CD4-positive, CD25-positive, alpha-beta regulatory T cell (primary cell): Measurements from ENCODE around the gene MYADML2. TPM values are rescaled to one million over a fixed set of nuclear protein-coding genes. Genes with fewer than 3 reads are reported as not detected.

ENCODE experiments used
- ATAC-seq, 2 donors: fragments of 150-1000 bp; cut with Tn5 transposase; one replicate each; pipeline ENCODE4 v1.10.0; 2021; ENCODE audit warnings: low read depth in 2 of 2, moderate number of reproducible peaks in 2 of 2, moderate library complexity in 1 of 2
- DNase-seq, 3 donors: peaks; one replicate each; pipeline versions ENCODE4 v3.0.0 to v3.0.0-alpha.2; 2012 to 2022; ENCODE audit warnings: mixed read lengths in 1 of 3
- H3K27ac ChIP-seq: one replicate; pipeline ENCODE4 v1.7.0; 2013; ENCODE audit warnings: mild to moderate bottlenecking, low read length; ENCODE audit not compliant: insufficient read depth, poor library complexity, severe bottlenecking
- H3K27me3 ChIP-seq: one replicate; pipeline ENCODE4 v1.7.0; 2013; ENCODE audit warnings: low read length; ENCODE audit not compliant: control insufficient read depth, insufficient read depth
- H3K36me3 ChIP-seq: one replicate; pipeline ENCODE4 v1.7.0; 2013; ENCODE audit warnings: mild to moderate bottlenecking, low read length, moderate library complexity; ENCODE audit not compliant: control insufficient read depth, insufficient read depth
- H3K4me1 ChIP-seq: 2 replicates; pipeline ENCODE4 v1.7.0; 2013; ENCODE audit warnings: mild to moderate bottlenecking, low read length; ENCODE audit not compliant: insufficient read depth, control insufficient read depth, poor library complexity, severe bottlenecking
- H3K4me3 ChIP-seq: one replicate; pipeline ENCODE4 v1.7.0; 2013; ENCODE audit warnings: low read depth, mild to moderate bottlenecking, low read length, moderate library complexity
- H3K9me3 ChIP-seq, 2 experiments: 1 replicate in 1 of 2; 2 replicates in 1 of 2; pipeline ENCODE4 v1.7.0; 2013; ENCODE audit warnings: low read length in 2 of 2, mild to moderate bottlenecking in 1 of 2, moderate library complexity in 1 of 2; ENCODE audit not compliant: control insufficient read depth in 2 of 2
- H3K27ac Mint-ChIP-seq, 3 donors: one replicate each; pipeline ENCODE4 v1.8.0; 2020 to 2022; ENCODE audit warnings: mild to moderate bottlenecking in 3 of 3, mixed read lengths in 3 of 3, moderate library complexity in 2 of 3
- H3K27me3 Mint-ChIP-seq: one replicate; pipeline ENCODE4 v1.8.0; 2022; ENCODE audit warnings: mild to moderate bottlenecking, mixed read lengths
- H3K36me3 Mint-ChIP-seq: one replicate; pipeline ENCODE4 v1.8.0; 2020; ENCODE audit warnings: mixed read lengths
- H3K4me1 Mint-ChIP-seq, 4 donors: one replicate each; pipeline ENCODE4 v1.8.0; 2020 to 2022; ENCODE audit warnings: mixed read lengths in 4 of 4, mild to moderate bottlenecking in 1 of 4
- H3K4me3 Mint-ChIP-seq, 4 donors: one replicate each; pipeline ENCODE4 v1.8.0; 2020 to 2022; ENCODE audit warnings: mild to moderate bottlenecking in 4 of 4, mixed read lengths in 4 of 4, moderate library complexity in 3 of 4
- H3K9me3 Mint-ChIP-seq, 7 donors: one replicate each; pipeline ENCODE4 v1.8.0; 2020 to 2022; ENCODE audit warnings: mixed read lengths in 7 of 7, mild to moderate bottlenecking in 3 of 7, moderate library complexity in 2 of 7
- polyA plus RNA-seq, 4 donors: library from polyadenylated mRNA; unstranded; fragments of 300-500 nt; fragmentation: Illumina TruSeq; gene quantifications; one replicate each; pipeline ENCODE4 v1.2.3, GENCODE V29; 2021
- total RNA-seq: library from RNA; stranded (reverse); gene quantifications from one replicate; pipeline ENCODE4 v1.2.3, GENCODE V29; 2022

Gene MYADML2, protein sequence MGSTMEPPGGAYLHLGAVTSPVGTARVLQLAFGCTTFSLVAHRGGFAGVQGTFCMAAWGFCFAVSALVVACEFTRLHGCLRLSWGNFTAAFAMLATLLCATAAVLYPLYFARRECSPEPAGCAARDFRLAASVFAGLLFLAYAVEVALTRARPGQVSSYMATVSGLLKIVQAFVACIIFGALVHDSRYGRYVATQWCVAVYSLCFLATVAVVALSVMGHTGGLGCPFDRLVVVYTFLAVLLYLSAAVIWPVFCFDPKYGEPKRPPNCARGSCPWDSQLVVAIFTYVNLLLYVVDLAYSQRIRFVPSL
- total RNA-seq (not detected), polyA plus RNA-seq (not detected)

DNA sequence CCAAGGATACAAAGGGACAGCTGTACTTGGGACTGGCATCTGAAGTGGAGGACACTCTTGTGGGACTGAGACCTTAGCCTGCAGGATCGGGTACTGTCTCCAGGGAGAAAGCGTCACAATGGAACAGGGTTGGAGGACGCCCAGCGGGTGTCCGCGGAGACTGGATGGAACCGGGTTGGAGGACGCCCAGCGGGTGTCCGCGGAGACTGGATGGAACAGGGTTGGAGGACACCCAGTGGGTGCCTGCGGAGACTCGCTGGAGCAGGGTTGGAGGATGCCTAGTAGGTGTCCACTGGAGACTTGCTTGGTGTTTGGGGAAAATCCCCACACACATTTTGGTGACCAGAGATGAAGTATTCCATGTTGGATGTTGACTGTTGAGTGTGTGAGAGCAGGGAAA is at the start of gene MYADML2:
MYADML2 (minus strand) TSS at position 45 of the 400 bp plus-strand sequence. CDS start 5,492 bp downstream, outside the sequence.
- no peaks in the 10 kb centered on the region for H3K9me3 ChIP-seq
- H3K27ac Mint-ChIP-seq, result no peak within 1 kb of the TSS
- no peaks in the 10 kb centered on the region for H3K9me3 Mint-ChIP-seq
- H3K36me3 Mint-ChIP-seq, result no peaks in the 10 kb centered on the region
- DNase-seq, result no peak
- no peak for ATAC-seq
- no peaks in the 10 kb centered on the region for H3K36me3 ChIP-seq
- H3K4me1 Mint-ChIP-seq, result peaks cover 0 to 9% (median 0%) of the 10 kb centered on the region in 4 donors
- peaks cover 11% of the 10 kb centered on the region for H3K27me3 Mint-ChIP-seq
- no peak within 1 kb of the TSS for H3K4me3 ChIP-seq
- H3K27me3 ChIP-seq, result no peaks in the 10 kb centered on the region
- H3K4me1 ChIP-seq, result no peaks in the 10 kb centered on the region
- no peak within 1 kb of the TSS for H3K27ac ChIP-seq
- H3K4me3 Mint-ChIP-seq, result no peak within 1 kb of the TSS

- H3K27ac Mint-ChIP-seq, result no peak overlapping the region
- Histone ChIP-seq H3K27ac (no peak overlapping the region), H3K4me3 (no peak overlapping the region), H3K36me3 (no peaks in the 10 kb centered on the region), H3K4me1 (no peaks in the 10 kb centered on the region), H3K27me3 (no peaks in the 10 kb centered on the region), H3K9me3 (no peaks in the 10 kb centered on the region)
- ATAC-seq, result no peak
- no peak overlapping the region for H3K4me3 Mint-ChIP-seq
- no peaks in the 10 kb centered on the region for H3K27me3 Mint-ChIP-seq
- no peaks in the 10 kb centered on the region for H3K36me3 Mint-ChIP-seq
- no peak for DNase-seq
- H3K9me3 Mint-ChIP-seq, result peaks cover 0 to 1% (median 0%) of the 10 kb centered on the region in 7 donors
- H3K4me1 Mint-ChIP-seq, result no peaks in the 10 kb centered on the region
These were observed 49.3 kb upstream of the MYADML2 start for GRCh38 chr17:81996232-81996756.

DNA sequence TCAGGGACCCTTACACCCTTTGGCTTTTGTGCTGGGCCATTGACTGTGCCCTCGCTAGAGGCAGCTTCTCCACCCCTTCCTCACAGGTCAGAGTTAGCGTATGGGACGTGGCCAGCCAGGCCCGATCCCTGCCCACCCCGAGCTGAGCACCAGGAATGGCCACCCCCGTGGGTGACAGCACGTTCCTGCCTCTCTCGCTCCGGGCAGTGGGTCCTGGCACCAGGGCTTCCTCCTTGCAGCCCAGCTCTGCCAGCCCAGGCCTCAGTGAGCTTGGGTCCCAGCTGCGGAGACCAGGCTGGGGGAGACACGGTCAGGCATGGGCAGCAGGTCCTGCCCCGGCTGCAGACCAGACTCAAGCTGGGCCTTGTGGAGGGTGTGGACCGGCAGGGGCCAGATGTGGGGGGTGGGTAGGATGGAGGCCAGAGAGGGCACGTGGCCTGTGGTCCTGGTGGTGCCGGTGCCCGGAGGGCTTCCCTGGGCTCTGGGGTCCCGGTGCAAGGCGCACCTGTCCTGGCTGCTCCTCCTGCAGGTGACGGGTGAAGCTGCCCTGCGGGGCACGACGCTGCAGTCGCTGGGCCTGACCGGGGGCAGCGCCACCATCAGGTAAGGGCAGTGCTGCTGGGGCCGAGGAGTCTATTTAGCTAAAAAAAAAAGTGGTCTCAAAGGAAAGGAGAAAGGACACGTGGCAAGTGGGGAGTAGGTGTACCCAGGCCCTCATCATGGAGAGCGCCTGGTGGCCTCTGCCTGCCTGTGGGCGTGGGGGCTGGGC is 48.6 kb upstream of the MYADML2 start:
- ATAC-seq, result no peak
- peaks cover 0 to 2% (median under 1%) of the 10 kb centered on the region in 4 donors for H3K4me1 Mint-ChIP-seq
- H3K27ac ChIP-seq, result no peak overlapping the region

DNA sequence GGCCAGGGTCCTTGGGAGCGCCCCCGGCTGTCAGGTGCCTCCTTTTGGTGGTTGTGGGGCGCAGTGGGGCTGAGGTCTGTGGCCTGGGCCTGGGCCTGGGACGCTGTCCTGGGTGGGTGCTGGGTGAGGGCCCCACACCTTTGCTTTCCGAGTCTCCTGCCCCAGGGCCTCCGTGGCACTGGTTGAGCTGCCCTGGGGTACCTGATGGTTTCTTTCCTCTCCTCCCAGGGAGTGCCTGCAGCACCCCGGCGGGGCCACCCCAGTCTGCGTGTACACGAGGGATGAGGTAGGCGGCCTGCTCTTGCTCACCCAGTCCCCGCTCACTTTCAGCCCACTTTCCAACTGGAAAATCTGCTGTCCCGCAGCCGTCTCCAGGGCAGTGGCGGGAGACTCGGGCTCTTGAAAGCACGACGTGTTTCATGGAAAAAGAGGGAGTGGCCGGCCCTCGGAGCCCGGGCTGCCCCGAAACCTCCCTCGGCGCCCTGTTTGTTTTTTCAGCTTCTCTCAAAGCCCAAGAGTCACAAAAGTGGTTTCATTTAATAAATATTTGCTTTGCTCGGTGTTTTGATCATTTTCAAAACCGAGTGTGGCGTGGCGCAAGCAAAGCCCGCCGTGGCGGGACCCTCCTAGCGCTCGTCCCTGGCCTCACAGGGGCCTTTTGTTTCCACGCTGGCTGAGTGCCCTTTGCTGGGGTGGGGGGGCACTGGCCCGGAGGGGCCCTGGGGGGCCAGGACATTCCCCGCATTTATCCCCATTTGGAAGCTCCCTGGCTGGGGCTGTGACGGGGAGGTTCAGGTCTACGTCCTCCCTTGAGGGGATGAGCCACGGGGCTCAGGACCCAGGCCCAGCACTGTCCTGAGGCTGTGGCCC is 47.8 kb upstream of the MYADML2 start:
- Histone ChIP-seq H3K4me3 (no peak overlapping the region), H3K27ac (no peak overlapping the region), H3K27me3 (no peaks in the 10 kb centered on the region), H3K4me1 (no peaks in the 10 kb centered on the region), H3K9me3 (no peaks in the 10 kb centered on the region), H3K36me3 (no peaks in the 10 kb centered on the region)
- Mint-ChIP-seq H3K27me3 (no peaks in the 10 kb centered on the region), H3K27ac (no peak overlapping the region), H3K4me3 (no peak overlapping the region), H3K36me3 (no peaks in the 10 kb centered on the region), H3K4me1 (peaks cover 0 to 6% (median 2%) of the 10 kb centered on the region in 4 donors), H3K9me3 (peaks cover 0 to 1% (median 0%) of the 10 kb centered on the region in 7 donors)
- ATAC-seq (no peak), DNase-seq (no peak)

More for the DNA sequence above, 48.6 kb upstream of the MYADML2 start:
- H3K4me1 ChIP-seq, result no peaks in the 10 kb centered on the region
- peaks cover 0 to 1% (median 0%) of the 10 kb centered on the region in 7 donors for H3K9me3 Mint-ChIP-seq
- H3K9me3 ChIP-seq, result no peaks in the 10 kb centered on the region
- no peak overlapping the region for H3K27ac Mint-ChIP-seq
- no peaks in the 10 kb centered on the region for H3K36me3 ChIP-seq
- no peak for DNase-seq
- no peaks in the 10 kb centered on the region for H3K36me3 Mint-ChIP-seq
- no peaks in the 10 kb centered on the region for H3K27me3 Mint-ChIP-seq
- no peak overlapping the region for H3K4me3 Mint-ChIP-seq
- no peaks in the 10 kb centered on the region for H3K27me3 ChIP-seq
- no peak overlapping the region for H3K4me3 ChIP-seq

GRCh38 chr17:81993729-81994592 is 46.9 kb upstream of the MYADML2 start:
- no peak for DNase-seq
- Mint-ChIP-seq H3K27me3 (no peaks in the 10 kb centered on the region), H3K27ac (peak overlapping the region in 1 of 3 donors; percentile 14), H3K4me3 (no peak overlapping the region), H3K4me1 (peaks cover 0 to 6% (median 2%) of the 10 kb centered on the region in 4 donors), H3K9me3 (peaks cover 0 to 1% (median 0%) of the 10 kb centered on the region in 7 donors), H3K36me3 (no peaks in the 10 kb centered on the region)
- Histone ChIP-seq H3K36me3 (no peaks in the 10 kb centered on the region), H3K27me3 (no peaks in the 10 kb centered on the region), H3K4me3 (no peak overlapping the region), H3K27ac (no peak overlapping the region), H3K9me3 (no peaks in the 10 kb centered on the region), H3K4me1 (no peaks in the 10 kb centered on the region)
- ATAC-seq, result no peak

- H3K36me3 ChIP-seq, result no peaks in the 10 kb centered on the region
- no peaks in the 10 kb centered on the region for H3K4me1 ChIP-seq
- Mint-ChIP-seq H3K4me3 (peak overlapping the region in 1 of 4 donors; percentile 10), H3K9me3 (peaks cover 0 to 1% (median 0%) of the 10 kb centered on the region in 7 donors), H3K4me1 (peaks cover 0 to 6% (median 2%) of the 10 kb centered on the region in 4 donors), H3K27ac (no peak overlapping the region), H3K36me3 (no peaks in the 10 kb centered on the region), H3K27me3 (no peaks in the 10 kb centered on the region)
- no peak overlapping the region for H3K27ac ChIP-seq
- H3K4me3 ChIP-seq, result no peak overlapping the region
- DNase-seq, result no peak
- no peaks in the 10 kb centered on the region for H3K9me3 ChIP-seq
- no peak for ATAC-seq
- no peaks in the 10 kb centered on the region for H3K27me3 ChIP-seq
These were observed 45.5 kb upstream of the MYADML2 start for GRCh38 chr17:81992306-81993102.
